ENCODE measurements around the gene PPP2R2C.

The PPP2R2C gene

DNA sequence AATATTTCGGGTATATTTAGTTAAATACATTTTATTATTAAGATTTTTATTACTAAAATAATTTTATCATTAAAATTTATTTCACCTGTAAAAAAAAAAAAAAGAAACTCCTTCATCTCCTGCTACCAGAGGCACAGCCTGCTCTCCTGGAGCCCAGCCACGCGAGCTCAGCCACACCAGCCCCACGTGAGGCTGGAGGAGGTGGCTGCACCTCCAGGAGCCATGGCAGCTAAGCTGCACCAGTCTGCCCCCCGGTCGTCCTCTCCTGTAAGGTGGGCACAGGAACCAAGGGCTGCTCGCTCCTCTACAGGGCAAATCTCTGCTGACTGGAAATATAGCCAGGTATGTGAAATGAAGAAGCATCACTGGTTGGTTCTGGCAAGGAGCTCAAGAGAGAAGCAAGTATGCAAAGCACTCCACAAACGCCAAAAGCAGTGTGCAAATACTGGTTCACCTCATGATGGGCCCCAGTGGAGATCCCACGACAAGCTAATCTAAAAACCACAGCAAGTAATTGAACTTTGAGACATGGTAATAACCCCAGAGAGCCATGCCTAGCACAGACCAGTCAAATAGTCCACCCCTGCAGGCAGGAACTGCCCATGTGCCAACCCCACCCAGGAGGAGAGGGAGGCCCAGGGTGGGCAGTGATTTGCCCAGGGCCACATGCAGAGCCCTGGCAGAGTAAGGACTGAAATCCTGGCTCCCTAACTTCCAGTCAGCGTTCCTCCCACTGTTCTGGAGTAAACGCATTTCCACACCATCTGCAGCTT lies 112.7 kb downstream of the PPP2R2C start:
- no peak for DNase-seq

DNA sequence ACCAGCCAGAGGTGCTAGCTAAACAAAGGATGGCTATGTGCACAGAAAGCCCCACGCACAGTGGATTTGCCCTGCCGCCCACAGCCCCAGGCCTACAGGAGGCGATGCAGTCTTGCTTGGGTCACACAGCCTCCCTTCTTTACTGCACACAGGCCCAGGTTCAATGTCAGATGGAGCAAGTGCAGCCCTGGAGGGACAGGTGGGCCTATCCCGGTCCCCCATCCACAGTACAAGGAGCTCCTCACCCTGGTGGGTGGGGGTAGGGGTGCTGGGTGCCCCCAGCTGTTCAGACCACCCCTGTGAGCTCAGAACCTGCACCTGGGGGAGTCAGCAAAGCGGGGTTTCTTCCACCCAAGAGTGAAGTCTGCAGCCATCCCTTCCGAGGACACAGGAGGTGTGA lies 114.9 kb downstream of the PPP2R2C start:
- DNase-seq = no peak

DNA sequence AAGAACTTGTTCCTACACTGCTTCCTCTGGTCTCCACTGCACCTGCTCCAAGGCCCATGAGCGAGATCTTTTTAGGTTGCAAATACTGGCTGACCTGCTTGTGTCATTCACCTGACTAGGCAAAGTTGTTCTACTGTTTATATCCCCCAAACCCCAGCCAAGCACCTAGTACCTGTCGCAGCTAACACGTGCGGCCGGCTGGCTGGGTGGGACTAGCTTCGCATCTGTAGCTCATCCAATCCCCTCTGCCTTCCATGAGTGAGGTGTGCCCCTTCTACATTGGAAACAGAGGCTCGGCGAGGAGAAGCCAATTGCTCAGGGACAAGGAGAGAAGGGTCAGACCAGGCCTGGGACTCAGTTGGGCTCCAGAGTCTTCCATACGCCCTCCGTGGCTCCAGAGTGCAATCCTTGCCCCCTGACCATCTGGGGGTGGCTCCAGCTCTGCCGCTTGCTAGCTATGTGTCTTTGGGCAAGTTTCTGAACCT lies 116.3 kb downstream of the PPP2R2C start:
- DNase-seq = no peak

DNA sequence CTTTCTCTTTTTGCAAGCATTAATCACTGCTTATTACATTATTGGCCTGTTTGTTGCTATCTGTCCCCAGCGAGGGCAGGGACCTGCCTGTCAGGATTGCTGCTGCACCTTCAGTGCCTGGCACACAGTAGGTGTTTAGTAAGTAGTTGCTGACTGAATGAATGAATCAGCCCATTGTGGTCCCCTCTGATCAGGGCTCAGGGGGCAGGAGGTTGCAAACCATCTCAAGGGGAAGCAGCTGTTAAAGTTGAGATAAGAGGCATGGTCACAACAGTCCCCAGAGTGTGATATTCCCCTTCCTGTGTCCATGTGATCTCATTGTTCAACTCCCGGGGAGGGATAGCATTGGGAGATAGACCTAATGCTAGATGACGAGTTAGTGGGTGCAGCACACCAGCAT lies 117.4 kb downstream of the PPP2R2C start:
- no peak for DNase-seq

DNA sequence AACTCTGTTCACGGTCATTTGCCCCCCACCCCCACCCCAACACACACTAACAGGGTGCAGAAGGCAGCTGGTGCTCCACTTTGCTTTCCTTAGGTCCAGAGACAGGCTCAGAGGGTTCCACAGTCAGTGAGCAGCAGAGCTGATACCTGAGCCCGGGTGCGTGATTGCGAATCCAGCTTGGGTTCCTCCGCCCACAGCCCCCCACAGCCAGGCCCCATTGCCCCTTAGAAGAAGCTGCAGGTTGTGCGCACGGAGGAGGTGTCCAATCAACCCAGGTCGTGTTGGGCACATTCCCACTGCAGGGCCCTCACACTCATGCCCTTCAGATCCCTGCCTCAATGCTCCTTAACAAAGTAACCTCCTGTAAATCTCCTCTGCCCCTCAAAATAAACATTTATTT lies 117.8 kb downstream of the PPP2R2C start:
- DNase-seq = no peak

DNA sequence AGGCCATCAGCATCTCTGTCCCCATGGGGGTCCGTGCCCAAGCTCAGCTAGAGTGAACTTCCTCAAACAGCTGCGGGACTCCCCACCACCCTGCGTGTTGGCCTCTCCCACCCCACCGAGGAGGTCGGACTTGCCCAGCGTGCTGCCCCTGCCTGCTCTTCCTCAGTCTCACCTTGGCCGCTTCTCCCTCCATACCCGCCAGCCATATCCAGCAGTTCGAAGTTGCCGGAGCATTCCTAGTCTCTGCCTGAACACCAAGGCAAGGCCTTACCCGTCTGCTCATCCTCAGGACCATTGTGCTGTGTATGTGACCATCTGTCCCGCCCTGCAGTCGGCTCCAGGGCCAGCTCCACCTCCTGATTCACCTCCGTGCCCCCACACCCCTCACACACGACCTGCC lies 118.3 kb downstream of the PPP2R2C start:
- DNase-seq = peak; percentile 12

DNA sequence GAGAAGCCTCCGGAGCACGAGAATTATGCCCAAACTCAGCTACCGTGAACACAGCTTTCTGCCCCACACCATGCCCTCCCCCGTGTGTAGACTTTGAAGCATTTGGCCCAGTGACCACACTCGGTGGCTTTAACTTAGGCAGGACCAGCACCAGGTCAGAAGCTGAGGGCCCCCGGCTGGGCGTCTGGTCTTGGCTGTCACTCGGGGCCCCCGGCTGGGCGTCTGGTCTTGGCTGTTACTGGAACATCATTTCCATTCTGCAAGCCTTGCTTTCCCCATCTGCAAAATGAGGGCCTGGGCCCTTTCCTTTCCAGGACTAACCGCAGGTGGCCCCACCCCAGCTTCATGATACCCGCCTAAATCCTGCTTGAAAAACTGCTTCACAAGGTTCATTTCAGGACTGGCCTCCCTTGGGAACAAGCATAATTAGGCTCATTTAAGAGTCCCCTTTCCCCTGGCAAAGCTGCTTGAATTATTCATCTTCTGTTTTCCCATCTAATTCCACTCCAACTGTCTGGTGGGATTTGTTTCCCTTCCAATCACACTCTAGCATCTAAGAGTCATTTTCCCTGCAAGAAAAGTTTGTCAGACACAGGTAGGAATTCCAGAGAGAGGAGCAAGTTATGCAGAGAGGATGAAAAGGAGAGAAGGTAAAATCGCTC lies 120.3 kb downstream of the PPP2R2C start:
- DNase-seq = peak; percentile 33

DNA sequence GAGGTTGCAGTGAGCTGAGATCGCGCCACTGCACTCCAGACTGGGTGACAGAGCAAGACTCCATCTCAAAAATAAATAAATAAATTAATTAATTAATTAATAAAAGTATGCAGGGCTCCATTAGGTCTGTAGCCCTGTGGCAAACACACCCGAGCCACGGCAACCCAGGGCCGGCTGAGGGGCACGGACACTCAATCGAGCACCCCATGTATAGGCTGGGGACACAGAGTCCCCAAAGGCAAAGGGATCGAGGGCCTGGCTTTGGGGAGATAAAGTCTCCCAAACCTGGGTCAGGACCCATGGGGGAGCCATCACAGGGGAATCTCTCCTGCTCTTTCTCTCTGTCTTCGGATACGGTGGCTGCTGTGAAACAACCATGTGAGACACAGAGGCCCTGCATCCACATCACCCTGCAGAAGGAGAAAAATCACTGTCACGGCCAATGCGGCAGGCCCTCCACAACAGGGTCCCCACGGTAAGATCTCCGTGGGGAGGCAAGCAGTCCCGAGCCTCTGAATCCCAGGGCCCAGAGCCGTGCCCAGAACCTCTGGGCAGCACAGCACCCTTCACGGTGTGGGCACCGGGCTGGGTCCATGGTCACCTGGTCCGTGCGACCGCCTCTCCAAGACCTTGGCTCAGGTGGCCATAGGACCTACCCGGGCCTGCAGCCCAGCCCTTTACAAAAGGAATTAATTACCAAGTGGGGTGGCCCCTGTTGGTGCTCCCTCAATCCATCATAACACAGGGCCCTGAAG lies 121.0 kb downstream of the PPP2R2C start:
- no peak for DNase-seq

DNA sequence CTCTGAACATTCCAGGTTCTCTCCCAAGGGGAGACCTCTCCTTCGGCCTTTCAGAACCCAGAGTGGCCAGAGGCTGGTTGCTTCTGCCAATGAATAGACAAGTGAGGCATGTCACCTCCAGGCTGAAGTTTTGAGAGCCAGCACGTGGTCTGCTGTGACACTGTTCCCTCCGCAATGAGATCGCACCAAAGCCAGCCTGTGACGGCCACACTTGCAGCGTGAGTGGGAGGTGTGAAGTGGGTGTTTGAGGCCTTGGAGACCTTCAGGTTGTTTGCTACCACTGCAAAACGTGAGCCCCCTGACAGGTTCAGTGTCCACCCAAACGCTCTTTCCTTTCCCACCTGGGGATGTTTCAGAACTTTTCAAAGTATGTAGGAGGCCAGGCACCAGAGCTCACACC lies 121.8 kb downstream of the PPP2R2C start:
- no peak for DNase-seq

DNA sequence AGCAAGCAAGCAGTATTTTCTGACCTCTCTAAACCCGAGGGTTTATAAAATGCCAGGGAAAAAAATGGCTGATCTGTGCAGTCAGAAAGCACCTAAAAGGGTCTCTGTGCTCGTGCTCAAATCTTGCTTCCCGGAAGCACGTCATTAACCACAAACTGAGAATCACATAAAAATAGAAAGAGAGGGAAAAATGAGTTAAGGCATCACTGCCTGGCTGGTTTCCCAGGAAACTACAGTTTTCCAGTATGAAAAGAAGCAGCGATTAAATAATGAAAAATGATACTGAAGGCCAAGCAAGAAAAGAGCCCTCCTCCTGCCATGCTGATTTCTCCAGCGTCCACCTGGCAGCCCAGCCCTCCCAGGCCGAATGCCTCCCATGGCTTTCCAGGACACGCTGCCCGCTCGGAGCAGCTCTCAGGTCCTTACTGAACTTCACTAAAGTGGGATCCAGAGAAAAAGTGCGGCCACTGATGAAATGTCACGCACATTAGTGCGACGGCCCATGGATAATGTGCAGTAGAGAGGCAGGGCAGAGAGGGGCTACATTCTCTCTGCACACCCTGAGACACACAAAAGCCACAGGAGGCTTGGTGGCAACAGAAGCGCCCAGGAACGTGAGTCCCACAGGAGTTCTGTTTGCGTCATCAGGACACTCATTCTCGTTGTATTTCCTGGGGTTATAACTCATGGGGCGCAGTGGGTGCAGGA lies 122.4 kb downstream of the PPP2R2C start:
- DNase-seq = no peak

DNA sequence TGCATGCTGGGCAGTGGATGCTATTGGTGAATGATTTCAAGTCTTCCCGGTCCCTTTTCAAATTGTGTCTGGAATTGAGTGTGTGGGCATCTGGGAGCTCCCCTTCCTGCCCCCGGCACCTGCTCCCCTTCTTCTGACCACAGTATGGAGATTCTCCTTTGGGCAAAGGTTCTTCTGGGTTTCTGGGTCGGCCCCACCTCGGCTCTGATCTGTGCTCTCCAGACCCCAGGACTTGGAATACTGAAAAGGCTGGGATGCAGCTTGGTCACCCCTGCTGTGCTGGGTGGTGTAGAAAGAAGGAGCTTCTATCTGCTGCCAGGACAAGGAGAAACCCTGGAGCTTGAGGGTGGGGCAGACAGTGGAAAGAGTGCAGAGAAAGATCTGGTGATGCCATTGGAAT lies 124.0 kb downstream of the PPP2R2C start:
- DNase-seq = no peak

DNA sequence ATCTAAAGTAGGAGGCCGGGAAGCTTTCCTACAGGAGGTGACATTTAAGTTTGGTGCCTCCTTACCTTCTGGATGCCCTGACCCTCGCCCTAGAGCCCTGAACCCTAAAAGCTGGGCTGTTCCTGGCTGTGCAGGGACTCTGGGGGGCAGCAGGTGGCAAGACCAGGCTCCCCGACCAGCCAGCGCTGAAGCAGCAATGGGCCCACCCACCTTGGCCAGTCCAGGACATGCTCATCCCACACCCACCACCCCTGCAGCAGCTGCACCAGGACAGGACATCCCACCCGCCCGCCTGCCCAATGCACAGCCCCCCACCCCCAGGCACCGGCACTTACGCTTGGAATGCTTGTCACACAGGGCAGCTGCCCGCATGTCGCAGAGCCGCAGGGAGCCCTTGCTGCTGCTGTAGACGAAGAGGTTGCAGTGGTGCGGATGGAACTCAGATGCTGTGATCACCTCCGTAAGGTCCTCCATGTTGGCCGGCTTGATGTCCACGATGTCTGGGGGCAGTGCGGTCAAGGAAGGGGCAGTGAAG lies 124.8 kb downstream of the PPP2R2C start:
- no peak for DNase-seq

DNA sequence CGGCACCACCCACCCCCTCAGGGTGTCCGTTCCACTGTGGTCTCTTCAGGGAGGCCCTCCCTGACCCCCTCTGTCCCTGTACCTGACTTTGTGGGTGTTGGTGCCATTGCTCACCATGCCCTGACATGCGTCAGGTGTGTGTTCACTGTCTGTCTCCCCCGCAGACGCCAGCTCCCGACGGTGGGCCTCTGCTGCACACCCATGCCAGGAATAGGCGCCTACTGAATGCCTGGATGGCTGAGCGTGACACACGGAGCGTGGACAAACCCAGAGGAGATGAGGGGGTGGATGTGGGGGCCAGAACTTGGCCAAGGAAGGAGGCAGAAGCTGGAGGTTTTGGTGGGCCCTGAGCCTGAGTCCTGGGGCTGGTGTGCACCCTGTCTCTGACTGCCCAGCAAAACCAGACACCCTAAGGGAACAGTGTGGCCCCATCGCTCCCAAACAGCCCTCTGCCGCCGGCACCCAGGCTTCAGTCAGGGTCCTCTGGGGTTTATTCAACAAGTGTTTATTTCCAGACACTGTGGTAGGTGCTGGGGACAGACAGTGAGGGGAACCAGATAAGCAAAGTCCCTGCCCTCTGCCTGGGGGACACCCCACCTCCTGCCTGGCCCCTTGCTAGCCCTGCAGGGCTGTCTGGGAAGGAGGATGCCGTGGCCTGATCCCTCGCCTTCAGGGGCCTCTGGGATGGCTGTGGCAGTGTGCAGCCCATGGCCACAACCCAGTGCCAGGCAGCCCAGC lies 125.9 kb downstream of the PPP2R2C start:
- no peak for DNase-seq

DNA sequence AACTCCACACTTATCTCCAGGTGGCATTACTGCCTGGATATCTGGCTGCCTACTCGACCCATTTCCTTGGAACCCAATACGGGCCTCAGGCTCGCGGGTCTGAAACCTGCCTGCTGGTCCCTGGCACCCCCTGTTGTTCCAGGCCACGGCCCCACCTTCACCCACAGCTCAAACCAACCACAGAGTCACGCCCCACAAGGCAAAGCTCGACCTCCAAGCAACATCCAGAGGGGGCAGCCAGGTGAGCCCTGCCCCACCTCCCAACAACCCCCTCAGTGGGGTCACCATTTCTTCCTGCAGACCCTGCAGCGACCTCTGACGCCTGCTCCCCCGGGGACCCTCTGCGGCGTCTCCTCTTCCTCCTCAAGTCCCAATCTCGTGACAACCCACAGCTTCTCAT lies 126.5 kb downstream of the PPP2R2C start:
- no peak for DNase-seq

DNA sequence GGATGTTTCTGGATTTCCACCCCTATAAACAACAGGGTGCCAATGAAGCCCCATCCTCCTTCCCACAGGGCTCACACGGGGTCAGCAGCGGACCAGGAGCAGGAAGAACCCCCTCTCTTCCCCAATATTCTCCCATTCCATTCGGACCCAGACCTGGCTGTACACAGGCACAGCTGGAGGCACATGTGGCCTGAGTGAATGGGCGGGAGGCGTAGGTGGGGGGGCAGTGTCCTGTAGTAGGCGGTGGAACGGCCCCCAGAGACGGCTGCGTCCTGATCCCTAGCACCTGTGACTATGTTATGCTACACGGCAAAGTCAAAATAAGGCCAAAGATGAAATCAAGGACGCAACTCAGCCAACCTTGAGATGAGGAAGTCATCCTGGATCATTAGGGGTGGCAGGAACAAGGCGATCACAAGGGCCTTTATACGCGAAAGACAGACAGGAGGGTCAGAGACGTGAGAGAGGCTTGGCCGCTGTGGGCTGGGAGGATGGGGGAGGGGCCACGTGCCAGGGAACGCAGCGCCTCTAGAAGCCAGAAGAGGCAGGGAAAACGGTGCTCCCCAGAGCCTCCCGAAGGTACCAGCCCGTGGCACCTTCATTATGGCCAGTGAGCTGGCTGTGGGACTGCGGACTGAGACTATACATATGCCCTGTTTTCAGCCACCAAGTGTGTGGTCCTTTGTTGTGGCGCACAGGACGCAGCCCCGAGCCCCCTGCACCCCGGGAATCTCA lies 127.2 kb downstream of the PPP2R2C start:
- no peak for DNase-seq

DNA sequence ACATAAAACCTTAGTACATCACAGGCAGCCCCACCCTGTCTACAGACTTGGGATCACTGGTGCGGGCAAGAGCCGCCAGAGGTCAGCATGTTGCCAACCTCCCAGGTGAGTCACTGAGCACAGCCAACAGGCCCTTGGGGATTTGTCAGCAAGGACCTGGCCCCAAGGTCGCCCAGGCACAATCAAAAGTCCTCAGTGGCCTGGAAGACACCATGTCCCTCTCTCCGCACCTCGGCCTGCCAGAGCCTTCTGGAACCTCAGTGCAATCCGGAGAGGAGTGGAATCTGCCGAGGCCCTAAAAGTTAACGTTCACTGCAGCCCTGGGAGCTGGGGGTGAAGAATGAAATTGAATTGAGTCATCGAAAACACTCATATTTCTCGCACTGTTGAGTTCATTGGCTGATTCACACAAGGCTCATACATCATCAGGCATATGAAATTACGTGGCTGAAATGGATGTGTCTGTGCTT lies 128.4 kb downstream of the PPP2R2C start:
- no peak for DNase-seq

DNA sequence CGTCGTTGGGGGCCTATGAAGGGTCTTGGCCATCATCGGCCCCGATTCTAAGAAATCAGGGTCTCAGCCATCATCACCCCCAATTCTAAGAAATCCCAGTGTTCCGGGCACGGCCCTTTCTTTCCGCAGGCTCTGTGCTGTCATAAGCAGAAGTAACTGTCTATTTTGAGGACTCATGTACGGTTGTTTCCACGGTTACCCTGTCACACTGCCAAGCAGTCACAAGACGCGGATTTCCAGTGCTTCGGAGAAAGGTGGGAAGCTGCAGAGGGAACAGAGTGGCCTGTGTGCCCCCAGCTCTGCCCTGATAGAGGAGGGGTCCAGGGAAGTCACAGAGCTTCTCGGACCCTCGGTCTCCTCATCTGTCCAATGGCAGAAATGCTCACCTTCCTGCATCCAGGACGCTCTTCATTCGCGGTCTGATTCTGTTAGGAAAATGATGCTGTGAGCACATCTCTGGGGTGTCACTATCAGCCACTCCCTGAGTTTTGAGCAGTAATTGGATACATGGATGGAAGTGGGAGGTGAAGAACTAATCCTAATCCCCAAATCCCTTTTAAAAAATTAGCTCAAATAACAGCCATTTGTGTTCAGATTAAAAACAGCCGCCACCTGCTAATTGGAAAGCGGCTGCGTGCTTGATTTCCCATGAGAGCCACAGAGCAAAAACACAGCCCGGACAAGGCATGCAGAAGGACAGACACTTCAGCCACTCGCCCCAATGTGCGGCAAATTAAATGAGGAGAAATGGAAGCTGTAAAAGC lies 129.7 kb downstream of the PPP2R2C start:
- no peak for DNase-seq

DNA sequence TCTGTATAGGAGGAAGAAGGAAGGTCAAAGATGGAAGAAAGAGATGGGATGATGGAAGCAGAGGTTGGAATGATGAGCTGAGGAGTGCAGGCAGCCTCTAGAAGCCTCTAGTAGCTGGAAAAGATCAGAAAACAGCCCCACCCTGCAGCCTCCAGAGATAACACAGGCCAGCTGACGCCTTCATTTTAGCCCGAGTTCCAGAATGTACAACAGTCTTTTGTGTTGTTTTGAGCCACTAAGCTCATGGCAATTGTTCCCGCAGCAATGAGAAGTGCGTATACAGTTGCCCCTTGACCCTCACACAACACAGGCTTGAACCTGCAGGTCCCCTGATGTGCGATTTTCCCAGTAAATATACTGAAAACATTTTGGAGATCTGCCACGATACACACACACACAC lies 130.7 kb downstream of the PPP2R2C start:
- DNase-seq = no peak

DNA sequence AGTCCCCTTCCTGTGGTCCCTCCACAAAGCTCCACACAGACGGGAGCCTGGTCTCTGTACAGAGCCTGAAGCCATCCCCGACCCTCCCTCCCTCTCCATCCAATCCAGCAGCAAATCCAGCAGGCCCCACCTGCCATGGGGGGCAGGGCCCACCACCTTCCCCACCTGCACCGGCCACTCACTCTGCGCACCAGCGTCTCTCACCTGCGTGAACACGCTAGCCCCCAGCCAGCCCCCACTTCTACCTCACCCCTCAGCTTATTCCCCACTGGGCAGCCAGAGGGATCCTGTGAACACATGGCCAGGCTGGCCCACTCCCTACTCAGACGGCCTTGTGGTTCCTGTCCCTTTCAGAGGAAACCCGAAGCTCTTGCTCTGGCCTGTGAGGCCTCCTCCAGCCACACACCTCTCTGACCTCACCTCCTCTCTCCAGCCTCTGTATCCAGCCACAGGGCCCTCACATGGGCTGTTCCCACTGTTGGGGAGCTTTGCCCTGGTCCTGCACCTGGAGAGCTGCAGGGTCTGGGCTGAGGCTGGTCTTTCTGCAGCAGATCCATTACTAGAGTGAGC lies 131.9 kb downstream of the PPP2R2C start:
- no peak for DNase-seq

DNA sequence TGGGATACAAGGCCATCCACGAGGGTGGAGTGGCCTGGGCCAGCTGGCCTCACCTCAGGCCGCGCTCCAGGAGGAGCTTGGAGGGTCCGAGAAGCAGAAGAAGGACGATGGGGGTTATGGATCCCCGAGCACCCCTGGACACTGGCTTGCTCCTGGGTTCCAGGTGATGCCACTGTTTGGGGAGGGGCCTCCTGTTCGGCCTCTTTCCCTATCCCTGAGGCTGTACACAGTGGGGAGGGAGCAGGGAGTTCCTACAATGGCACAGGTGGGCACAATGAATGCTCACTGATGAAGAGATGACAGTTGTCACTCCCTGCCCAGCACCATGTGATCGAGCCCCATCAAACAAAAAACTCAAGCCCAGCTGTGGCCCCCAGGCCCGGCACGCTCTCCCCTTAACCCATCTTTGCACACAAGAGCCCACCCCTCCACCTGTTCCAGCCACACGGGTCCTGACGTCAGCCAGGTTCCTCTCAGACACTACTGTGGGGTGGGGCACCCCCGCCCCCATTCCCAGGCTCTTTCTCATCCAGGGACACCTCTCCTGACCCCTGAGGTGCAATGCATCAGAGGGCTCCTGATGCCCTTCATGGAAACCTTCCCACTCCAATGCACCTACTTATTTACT lies 132.5 kb downstream of the PPP2R2C start:
- no peak for DNase-seq
